T47D (cell line): ENCODE results near the gene NDUFB6.
A peak's percentile ranks its signal among the peaks of the same experiment; 100 is the strongest.
"Not testable (repeated sequence)": the region's sequence is repeated elsewhere in the genome, so short reads cannot be mapped to it uniquely, and the experiment has no call there.

Source experiments
- DNase-seq, 2 experiments: peaks; one replicate each; pipeline versions ENCODE4 v3.0.0 to v3.0.0-alpha.2; 2011 to 2012; ENCODE audit warnings: low read depth in 1 of 2, low spot score in 1 of 2
- JUND ChIP-seq: IDR thresholded peaks from 2 replicates; pipeline ENCODE4 v1.6.1; 2012; ENCODE audit warnings: low read depth
- in situ Hi-C: cut with HindIII; loops from 2 replicates; pipeline ENCODE4 v1.10.0; 2016; ENCODE audit warnings: low sequenced_read_pairs, low pct_unique_long_range_greater_than_20kb

Gene NDUFB6

GRCh38 chr9:32525709-32526030, 47.3 kb downstream of the NDUFB6 start:
- in situ Hi-C loops: no loop called here
- no peak for TF ChIP-seq JUND
- DNase-seq: no peak

GRCh38 chr9:32524892-32525708, 47.9 kb downstream of the NDUFB6 start:
- peak in 1 of 2 experiments; percentile 70 for DNase-seq
- no peak for TF ChIP-seq JUND
- in situ Hi-C loops: no loop called here

GRCh38 chr9:32524558-32524891, 48.4 kb downstream of the NDUFB6 start:
- in situ Hi-C loops, DNase-seq: not testable (repeated sequence)

- no peak for DNase-seq
- in situ Hi-C loops: no loop called here
- TF ChIP-seq JUND: no peak
Observed at GRCh38 chr9:32523910-32524309, 49.0 kb downstream of the NDUFB6 start.

- no peak for DNase-seq
- in situ Hi-C loops: no loop called here
- TF ChIP-seq JUND: no peak
Observed at GRCh38 chr9:32518276-32518675, 54.7 kb downstream of the NDUFB6 start.

- no peak for DNase-seq
- no peak for TF ChIP-seq JUND
- in situ Hi-C loops: no loop called here
Observed at GRCh38 chr9:32516241-32516640, 56.7 kb downstream of the NDUFB6 start.

GRCh38 chr9:32508728-32509127, 64.2 kb downstream of the NDUFB6 start:
- no peak for TF ChIP-seq JUND
- in situ Hi-C loops: no loop called here
- no peak for DNase-seq

- no peak for TF ChIP-seq JUND
- DNase-seq: no peak
- in situ Hi-C loops: no loop called here
Observed at GRCh38 chr9:32503008-32503407, 70.0 kb downstream of the NDUFB6 start.
